ENCODE measurements around the gene PPP2R1A. TPM values are rescaled to one million over a fixed set of nuclear protein-coding genes. Genes with fewer than 3 reads are reported as not detected.

PPP2R1A gene
- total RNA-seq = 105 and 119 TPM in 2 replicates

GRCh38 chr19:52189735-52190486 is at the start of gene PPP2R1A:
Gene PPP2R1A, plus strand, starts transcription at chr19:52190052. Its CDS starts 45 bp downstream, at chr19:52190097.

GRCh38 chr19:52171321-52172169 is 18.3 kb upstream of the PPP2R1A start, which contains the start of gene ZNF836:
Gene ZNF836, minus strand, starts transcription at chr19:52171621. Its CDS starts 3,549 bp downstream, at chr19:52168072.

GRCh38 chr19:52269338-52270261 is 79.7 kb downstream of the PPP2R1A start, which contains the start of gene ZNF766:
Gene ZNF766, plus strand, starts transcription at chr19:52269587. Its CDS starts 27 bp downstream, at chr19:52269614.

Other genes with a start within 250 kb of the PPP2R1A start
- 8.0 and 10.3 TPM in 2 replicates for gene ZNF350, start 203.2 kb upstream of the PPP2R1A start, total RNA-seq
- gene ZNF615, start 181.8 kb upstream of the PPP2R1A start, total RNA-seq = 6.0 and 9.5 TPM in 2 replicates
- gene ZNF614, start 161.7 kb upstream of the PPP2R1A start, total RNA-seq = 8.3 and 9.4 TPM in 2 replicates
- 5.3 and 8.6 TPM in 2 replicates for gene ZNF432, start 141.2 kb upstream of the PPP2R1A start, total RNA-seq
- 13.0 and 21.0 TPM in 2 replicates for gene ZNF841, start 94.3 kb upstream of the PPP2R1A start, total RNA-seq
- gene ZNF616, start 50.1 kb upstream of the PPP2R1A start, total RNA-seq = 6.8 and 8.6 TPM in 2 replicates
- gene ZNF836, start 18.4 kb upstream of the PPP2R1A start, total RNA-seq = 4.9 and 7.8 TPM in 2 replicates
- gene ZNF766, start 79.5 kb downstream of the PPP2R1A start, total RNA-seq = 8.7 and 11.8 TPM in 2 replicates
- 2.6 and 5.1 TPM in 2 replicates for gene ZNF480, start 107.1 kb downstream of the PPP2R1A start, total RNA-seq
- 1.4 and 2.1 TPM in 2 replicates for gene ZNF610, start 146.2 kb downstream of the PPP2R1A start, total RNA-seq
- gene ZNF880, start 179.9 kb downstream of the PPP2R1A start, total RNA-seq = 11.4 and 22.9 TPM in 2 replicates
- gene ZNF528, start 207.8 kb downstream of the PPP2R1A start, total RNA-seq = 7.8 and 13.8 TPM in 2 replicates
- gene ZNF534, start 239.1 kb downstream of the PPP2R1A start, total RNA-seq = not detected in 2 replicates

All from endothelial cell of coronary artery (primary cell).